HG03039 (cell line): Measurements from ENCODE around the gene RTL1.

Experiments used
- ATAC-seq: cut with Tn5 transposase; IDR thresholded peaks from one replicate; pipeline ENCODE4 v1.9.1; 2021; ENCODE audit warnings: mild to moderate bottlenecking, moderate library complexity; ENCODE audit not compliant: unreplicated experiment

RTL1 gene

DNA sequence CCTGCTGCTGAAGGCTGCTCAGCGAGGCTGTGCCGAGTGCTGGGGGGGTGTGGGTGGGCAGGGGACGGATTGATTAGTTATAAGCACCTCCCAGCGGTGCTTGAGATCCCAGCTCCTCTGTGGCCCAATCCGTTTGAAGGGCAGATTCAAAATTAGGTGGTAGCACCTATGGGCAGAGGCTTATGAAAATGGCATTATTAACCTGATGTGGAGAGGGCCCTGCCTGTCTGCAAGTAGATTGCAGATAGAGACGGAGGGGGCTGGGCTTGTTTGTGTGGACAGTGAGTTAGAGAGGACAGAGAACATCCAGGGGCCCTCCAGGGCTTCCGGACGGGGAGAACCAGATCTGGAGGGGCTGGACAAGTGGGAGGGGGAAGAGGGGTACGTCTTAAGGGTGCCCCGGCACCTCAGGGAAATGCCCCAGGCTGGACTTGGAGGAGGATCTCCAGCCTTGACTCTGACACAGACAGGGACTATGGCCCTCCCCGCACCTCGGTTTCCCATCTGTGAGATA, at the start of gene RTL1:
RTL1 (minus strand) TSS at position 51 of the 514 bp plus-strand sequence. CDS start 18,934 bp downstream, outside the sequence.
- no peak for ATAC-seq

DNA sequence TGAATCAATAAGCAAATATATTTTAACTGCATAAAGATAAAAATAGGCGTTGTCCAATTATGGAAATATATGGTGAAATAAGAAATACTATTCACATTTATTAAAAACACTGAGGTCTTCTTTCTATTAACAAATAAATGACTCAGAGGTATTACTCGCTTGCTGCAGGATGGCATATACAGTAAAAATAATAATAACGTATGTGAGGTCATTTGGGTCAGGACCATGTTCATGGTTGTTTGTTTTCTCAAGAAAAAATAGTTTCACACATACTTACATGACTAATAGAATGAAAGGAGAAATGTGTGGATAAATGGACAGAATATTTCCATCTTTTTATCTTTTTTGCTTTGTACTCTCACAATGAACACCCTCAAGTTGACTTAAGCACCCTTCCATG, 46.5 kb upstream of the RTL1 start:
- no peak for ATAC-seq

DNA sequence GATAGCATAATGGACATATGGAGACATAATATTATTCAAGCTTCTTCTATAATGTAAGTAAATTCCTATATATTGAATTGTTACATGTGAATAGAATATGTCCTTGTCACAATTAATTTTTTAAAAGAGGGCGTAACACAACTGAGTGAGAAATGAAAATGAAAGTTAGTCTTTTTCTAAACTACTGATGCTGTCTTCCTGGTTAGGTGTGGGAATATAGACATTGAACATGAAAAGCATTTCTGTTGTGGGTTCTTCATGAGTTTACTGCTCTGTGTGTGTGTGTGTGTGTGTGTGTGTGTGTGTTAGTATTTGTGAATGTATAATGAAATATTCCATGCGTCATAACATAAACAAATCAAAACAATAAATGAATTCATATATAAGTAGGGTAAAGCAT, 40.5 kb upstream of the RTL1 start:
- no peak for ATAC-seq

DNA sequence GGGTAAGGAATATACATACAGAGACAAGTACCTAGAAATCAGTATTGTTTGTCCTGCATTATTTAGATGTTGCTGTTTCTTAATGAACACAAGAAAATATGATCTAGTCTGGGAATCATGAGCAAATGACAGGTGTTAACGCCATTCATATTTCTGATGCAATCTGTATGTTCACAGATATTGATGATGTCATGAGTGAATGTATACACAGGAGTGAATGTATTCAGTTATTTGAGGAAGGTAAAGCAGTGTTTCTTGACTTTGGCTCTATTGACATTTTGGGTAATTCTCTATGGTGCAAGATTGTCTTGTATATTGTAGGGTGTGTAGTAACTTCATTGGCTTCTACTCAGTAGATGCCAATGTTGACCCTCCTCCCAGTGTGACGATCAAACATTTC, 26.7 kb upstream of the RTL1 start:
- ATAC-seq: no peak

DNA sequence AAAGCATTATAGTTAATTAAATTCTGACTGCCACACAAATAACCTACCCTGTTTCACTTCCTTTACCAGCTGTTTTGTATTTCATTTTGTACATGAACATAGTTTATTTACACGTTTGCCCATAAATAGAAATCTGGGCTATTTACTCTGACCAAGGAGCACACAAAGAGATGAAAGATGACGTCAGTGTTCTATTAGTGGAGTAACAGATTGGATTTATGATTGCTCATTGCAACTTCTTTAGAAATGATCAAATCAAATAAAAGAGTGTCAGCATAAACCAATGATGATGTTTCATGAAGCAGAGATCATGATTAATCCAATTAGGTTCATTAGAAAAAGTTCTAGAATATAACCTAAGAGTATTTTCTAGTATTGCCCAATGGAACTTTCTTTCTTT, 12.0 kb upstream of the RTL1 start:
- ATAC-seq: no peak

DNA sequence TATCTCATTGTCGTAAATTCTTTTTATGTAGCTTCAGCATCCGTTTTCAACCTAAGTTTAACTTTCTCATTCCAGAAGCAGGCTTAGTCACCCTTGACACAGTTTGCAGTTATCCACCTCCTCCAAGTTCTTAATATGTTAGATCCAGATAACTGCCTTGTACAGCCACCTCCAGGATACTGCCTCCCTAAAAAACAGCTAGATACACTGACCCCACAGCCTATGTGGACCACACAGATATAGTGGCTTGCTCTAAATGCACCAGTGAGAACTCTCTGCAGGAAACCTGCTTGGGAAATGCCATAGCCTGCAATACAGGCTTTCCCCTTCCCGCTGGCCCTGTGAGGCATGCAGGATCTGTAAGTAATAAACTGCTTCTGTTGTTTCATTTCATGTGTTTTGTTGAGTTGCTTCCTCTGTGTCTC, 11.1 kb upstream of the RTL1 start:
- ATAC-seq: no peak

DNA sequence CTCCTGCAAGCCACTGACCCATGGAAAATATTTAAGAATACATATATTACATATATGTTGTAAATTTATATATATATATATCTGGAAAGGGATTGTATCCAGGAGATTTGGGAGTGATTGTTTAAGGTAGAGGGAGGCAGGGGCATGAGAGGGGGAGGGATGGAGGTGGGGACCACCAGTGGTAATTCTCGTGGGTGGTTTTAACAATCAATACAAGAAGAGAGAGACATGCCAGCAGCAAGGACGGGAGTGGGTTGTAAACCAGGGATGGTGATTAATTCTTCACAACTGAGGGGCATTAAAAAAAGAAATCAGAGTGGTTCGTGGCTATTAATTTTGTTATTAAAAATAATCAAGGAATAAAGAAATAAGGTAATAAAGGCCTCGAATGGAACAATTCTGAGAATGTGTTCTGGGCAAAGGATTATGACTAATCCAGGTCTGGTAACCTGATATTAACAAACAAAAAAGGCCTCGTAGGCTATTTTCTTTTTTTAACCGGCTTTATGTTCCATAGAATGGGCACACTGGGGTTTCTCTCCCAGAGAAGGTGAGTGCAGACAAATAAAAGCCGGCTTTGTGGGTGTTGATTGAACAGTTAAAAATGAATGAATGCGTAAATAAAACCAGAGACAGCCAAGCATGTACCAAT, 8.3 kb upstream of the RTL1 start:
- no peak for ATAC-seq

DNA sequence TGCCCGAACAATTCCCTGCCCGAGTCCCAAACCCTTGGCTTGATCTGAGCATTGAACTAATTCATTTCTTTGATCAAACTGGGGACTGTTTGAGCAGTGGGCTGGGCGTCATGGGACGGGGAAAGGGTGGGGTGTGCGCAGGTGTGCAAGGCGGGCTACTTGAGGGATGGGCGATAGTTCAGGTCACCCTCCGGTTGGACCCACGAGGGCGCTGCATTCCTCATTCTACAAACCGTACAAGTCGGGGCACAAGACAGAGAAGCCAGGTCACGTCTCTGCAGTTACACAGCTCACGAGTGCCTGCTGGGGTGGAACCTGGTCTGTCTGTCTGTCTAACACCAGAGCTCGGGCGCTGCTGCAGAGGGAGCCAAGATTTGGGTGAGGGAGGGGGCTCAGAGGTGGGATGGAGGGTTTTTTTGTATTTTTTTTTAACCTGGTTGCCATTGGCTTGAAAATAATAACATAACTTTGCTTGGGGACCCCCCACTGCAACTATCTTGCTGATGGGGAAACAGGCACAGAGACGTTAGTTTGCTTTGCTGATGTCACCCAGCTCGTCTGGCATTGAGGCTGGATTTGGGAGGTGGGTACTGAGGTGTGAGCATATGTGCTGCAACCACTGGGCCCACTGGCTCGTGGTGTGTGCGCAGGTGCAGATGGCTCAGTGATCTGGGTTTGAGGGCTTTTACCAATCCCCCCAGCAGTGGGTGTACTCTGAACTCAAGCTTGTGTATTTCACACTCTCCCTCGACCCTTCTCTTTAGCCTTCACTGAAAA, 7.6 kb upstream of the RTL1 start:
- ATAC-seq: no peak

DNA sequence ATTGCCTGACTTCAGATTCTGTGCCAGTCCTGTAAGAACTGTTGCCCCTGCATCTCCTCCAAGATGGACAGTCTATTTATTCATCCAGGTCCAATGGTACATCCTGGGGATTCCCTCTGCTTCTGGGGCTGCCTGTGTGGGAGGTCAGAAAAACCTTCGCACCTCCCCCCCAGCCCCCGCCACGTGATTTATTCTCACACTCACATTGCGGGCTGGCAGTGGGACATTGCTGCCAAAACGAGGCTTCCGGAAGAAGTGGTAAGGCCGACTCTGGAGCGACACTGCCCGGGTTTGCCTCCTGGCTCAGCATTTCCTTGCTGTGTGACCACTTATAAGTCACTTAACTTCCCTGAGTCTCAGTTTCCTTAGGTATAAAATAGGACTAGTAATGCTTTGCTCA, 5.9 kb upstream of the RTL1 start:
- no peak for ATAC-seq

DNA sequence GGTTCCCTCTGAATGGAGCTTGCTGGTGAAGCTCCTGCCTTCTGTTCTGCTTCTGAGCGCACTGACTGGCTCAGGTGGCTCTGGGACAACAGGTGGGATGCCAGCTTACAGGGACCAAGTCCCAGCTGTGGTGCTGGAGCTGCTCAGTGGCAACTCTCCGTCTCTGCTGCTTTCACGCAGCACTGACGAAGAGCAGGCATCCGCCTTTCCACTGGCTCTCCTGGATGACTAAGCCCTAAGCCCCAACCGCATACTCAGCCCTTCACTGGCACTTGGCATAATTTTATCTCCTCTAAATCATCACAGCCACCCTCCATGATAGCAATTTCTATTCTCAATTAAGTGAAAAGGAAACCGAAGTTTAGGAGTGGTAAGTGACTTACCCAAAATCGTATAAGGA, 3.7 kb upstream of the RTL1 start:
- no peak for ATAC-seq

DNA sequence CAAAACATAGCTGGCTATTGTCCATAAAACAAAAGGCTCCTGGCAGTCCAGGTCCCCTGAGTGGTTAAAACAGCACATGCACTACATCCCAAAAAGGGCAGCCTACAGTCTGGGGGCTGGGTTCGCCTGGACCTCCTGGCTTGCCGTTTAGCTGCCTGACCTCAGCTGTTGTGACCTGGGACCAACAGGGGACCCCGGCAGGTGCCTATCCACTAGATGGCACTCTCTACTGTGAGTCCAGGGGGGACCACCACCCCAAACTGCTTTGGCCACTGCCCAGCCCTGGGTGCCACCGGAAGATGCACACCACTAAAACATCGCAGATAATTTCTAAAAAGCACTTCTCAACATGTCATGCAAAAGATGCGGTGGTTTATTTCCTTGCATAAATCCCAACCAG, 2.9 kb upstream of the RTL1 start:
- no peak for ATAC-seq

DNA sequence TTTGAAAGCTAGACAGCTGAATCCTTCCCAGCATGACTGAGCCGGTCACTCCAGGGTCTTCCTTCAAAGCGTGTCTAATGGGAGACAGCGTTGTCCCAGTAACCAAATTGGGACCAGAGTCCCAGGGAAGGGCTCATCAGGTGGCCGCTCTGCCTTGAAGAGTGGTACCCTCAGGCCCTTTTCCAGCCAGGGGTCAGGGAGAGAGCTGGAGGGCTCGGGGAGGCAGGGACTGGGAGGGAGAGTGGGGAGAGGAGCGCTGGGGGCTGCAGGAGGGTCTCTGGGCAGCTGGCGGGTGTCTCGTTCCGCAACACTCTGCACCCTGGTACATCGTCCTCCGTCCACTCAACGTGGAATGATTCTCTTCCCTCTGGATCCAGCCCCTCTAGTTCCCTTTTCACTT, 1.6 kb upstream of the RTL1 start:
- ATAC-seq: no peak

DNA sequence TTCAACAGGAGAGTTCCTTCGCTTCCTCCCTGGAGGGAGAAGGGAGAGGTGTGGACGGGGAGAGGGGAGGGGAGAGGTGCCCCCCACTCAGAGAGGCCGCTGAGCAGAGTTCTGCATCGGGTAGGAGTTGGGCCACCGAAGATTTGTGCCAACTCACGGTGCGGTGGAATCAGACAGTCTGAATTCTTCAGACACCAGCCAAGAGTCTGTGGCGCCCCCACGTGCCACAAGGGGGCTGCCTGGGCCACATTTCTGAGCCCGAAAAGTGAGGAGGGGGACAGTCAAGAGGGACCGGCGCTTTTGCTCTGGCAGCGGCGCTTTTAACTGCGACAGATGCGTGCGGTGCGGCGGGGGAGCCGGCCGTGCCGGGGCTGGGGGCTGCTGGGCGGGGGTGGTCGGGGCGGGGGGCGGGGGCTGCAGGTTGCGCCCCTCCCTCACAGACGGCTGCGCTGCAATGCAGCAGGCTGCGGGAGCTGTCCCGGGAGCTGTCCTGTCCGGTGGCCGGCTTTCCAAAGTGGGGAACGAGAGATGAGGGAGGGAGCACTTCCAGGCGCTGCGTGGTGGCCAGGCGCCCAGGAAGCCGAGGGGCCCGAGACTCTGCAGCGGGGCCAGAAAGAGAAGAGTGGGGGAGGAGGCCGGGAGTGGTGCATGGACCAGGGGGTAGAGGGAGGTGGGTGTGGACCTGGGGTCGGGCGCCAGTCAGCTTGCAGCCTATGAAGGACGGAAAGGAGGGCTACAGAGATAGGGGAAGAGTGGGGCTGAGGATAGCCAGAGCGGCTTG, 975 bp upstream of the RTL1 start:
- no peak for ATAC-seq

DNA sequence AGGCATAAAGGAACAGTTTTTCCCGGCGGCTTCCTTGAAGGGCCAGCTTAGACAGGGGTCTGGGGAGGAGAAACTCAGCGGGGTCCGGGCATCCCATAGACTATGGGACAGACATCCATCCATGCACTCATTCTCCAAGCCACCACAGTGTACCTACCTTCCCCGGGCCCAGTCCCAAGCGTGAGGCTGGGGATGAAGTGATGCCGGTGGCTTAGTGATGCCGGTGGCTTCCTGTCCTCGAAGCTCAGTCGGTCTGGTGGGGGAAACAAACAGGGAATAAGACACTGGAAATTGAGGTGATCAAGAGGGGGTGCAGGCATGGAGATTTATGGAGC, 421 bp downstream of the RTL1 start:
- ATAC-seq: no peak

DNA sequence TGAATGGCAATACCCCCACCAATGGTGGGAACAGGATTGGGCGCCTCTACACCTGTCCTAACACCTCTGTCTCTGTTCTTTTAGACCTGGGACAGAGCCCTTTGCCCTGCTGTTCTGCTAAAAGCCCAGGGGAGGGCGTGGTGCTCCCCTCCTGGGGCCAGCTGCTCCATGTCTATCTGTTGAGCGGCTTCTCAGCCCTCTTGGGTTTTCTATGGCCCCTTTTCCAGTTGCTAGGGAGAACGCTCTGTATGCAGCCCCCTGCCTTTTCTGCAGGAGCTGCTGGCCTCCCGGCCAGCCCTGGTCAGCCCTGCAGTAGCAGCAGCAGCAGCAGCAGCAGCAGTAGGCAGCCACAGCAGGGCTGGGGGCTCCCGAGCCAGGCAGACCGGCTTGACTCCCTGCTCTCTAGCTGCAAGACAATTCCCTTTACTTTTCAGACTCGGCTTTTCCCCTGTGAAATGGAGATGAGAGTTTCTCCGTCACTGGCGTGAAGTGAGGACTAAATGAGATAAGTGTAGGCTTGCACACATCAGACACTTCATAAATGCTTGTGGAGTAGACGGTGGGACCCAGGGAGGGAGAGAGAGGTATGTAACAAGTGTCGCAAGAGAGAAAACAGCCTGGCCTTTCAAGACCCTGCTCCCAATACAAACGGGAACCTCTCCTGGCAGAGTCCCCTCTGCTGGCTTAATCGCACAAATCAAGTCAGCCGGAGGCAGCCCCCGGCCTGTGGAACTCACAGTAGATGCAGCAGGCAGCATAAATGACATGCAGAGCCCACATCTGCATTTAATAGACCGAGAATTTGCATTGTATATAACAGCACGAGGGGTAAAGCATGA, 1.0 kb downstream of the RTL1 start:
- ATAC-seq: no peak

DNA sequence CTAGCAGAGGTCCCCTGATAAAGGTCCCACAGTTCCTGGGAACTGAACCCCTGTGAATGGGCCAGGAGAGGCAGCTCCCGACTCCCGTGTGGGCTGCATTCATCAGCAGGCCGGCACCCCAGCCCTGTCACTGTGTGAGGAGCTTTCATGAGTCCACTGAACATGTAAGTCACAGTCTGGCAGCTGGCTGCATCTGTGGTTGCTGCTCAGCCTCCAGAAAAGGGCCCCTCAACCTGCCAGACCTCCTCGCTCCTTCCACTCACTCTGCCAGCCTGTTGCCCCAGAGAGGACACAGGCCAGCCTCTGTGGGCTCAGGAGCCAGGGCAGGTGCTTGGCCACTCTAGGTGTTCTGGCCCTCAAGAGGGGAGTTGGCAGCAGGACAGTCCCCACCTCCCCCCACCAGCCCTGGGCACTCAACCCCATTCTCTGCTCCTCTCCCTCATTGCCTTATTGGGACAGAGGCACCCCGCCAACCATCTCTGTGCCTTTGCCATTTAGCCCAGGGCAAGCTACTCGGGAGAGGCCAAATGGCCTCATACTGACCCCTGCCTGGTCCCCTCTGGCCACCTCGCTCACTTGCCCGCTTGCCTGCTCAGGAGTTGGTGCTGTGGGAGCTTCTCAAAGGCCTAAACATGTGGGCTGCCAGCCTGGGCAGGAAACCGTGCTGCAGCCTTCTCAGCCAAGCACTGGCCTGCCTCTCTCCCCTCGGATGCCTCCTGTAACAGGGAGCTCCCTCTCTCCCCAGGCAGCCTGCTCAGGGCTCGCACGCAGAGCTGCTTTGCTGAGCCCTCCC, 1.9 kb downstream of the RTL1 start:
- no peak for ATAC-seq

DNA sequence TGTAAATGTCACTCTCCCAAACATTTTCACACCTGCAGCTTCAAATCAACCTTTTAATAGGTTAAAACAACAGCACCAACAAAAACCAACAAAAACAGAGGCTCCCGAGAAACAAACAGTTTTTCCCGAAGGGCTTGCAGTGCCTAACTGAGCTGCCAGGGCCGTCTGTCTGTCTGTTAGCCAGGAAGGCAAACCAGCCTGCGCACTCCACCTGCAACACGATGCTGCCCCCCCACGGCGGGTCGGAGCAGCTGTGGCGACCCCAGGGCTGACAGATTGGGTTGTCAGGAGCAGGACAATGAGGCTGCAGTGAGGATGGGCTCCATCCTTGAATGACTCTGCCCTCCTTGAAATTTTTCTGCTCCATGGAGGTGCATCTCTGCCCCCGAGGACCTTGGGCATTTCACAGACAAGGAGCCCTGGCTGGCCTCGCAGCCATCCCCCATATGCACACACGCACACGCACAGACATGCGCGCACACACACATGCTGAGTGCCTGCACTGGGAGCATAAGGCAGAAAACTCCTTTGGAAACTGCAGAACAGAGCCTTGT, 2.6 kb downstream of the RTL1 start:
- ATAC-seq: no peak

DNA sequence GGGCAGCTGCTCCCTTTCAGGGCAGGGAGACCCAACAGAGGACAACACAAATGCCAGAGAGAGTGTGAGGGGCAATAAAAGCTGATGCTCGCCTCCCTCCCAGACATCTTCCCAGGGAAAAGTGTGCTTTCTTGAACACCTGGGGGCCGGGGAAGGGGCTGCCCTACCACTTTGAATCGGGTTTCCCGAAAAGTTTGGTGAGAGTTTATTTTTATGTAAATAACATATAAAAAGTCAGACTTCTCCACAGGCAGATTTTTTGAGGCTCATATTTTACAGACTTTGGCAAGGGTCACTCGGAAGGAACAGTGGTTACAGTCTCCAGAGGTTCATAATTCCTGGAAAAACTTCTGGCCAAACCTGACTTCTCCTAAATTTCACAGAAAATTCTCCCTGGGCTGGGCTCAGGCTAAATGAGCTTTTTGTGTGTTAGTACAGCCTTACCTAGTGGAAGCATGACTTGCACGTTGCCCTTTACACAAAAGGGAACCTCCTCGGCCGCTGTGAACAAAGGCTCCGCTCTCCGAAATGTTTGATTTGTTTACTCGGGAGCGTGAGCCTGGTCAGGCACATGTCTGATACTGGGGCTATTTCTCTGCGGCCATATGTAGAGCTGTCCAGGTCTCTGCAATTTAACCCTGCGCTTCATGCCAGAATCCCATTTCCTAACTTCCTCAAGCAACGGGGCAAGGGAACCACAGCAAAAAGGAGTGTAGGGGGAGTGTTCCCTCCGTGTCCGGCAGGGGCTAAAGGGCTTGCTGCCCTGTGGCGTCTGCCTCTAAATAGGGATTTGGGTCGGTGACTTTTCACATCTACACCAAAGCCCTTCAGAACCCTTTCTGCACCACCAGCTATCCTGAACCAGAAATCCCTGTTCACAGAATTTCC, 3.4 kb downstream of the RTL1 start:
- no peak for ATAC-seq
